OCI-LY1 (cell line): ENCODE results near the gene FAAH.

ENCODE experiments used
- CTCF ChIP-seq: fragments of 200-600 bp; sonication (generic), shearing (Covaris generic); IDR thresholded peaks from 2 replicates; pipeline ENCODE4 v1.5.1; 2017; ENCODE audit warnings: mild to moderate bottlenecking, antibody characterized with exemption, low read length, moderate library complexity, mixed read lengths
- EZH2 ChIP-seq: fragments of 200-600 bp; sonication (generic), shearing (Covaris generic); IDR thresholded peaks from 2 replicates; pipeline ENCODE4 v1.8.0; 2017; ENCODE audit warnings: borderline replicate concordance, mixed run types, mild to moderate bottlenecking, antibody characterized with exemption, low read length, moderate library complexity, mixed read lengths

- TF ChIP-seq CTCF (no peak), EZH2 (no peak)
These were observed 31.0 kb upstream of the FAAH start for GRCh38 chr1:46363121-46363520.
